ENCODE measurements around the gene HDAC4. TPM values are rescaled to one million over a fixed set of nuclear protein-coding genes. Genes with fewer than 3 reads are reported as not detected.

Gene HDAC4
- total and polyA plus RNA-seq, 2 of the 4 experiments (the other 2 are of a cell fraction) = 4.1 to 7.2 TPM

DNA sequence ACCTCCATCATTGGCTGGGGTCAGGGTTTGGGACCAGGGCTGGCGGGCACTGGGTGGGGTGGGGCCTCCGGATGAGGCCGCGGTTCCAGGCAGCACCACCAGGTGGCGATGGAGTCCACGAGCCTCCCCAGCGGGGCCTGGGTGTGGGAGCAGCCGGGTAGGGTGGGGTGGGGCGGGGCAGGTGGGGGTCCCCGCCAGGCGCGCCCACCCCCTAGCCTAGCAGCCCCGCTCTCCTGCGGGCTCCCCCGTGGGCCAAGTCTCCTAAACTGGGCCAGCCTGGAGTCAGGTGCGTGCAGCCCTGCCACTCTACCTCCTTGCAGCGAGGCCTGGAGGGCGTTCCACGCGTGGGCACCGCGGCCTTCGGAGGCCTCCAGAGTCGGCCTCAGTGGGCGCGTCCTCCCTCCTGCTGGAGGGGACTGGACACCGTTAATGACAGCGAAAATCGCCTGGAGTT lies 365.4 kb downstream of the HDAC4 start:
- H3K23ac ChIP-seq (ENCODE audit: low read depth, low read length) = no peak overlapping the region
- dilution Hi-C loops (cut with HindIII; ENCODE audit: low sequenced_read_pairs, unreplicated experiment) = no loop called here
- WGBS, 2 experiments (ENCODE audit: extremely low coverage in 2 of 2, insufficient read length in 1 of 2) = 4% methylated on average over 5 of the region's 29 CpGs; no CpG with 5 or more reads in 1 of the 2 experiments
- no peak overlapping the region for H3K4me2 ChIP-seq (ENCODE audit: low read depth, low read length)
- no peaks in the 10 kb centered on the region for H3K9me3 ChIP-seq (ENCODE audit: control insufficient read depth, insufficient read depth, low read length)
- peak overlapping the region; percentile 91 for H2AK9ac ChIP-seq (replicated peaks; ENCODE audit: low read depth, low read length, poor library complexity)
- peaks cover 12% of the 10 kb centered on the region for H3K27me3 ChIP-seq (ENCODE audit: control insufficient read depth, insufficient read depth, low read length)
- H3K27ac ChIP-seq (ENCODE audit: insufficient read depth, low read length) = no peak overlapping the region
- no peak overlapping the region for H2BK5ac ChIP-seq (ENCODE audit: low read depth, low read length, poor library complexity, severe bottlenecking)
- H2AFZ ChIP-seq (replicated peaks; ENCODE audit: low read length, poor library complexity) = peak overlapping the region; percentile 67
- H4K20me1 ChIP-seq (ENCODE audit: insufficient read depth, low read length) = no peaks in the 10 kb centered on the region
- H3K9ac ChIP-seq (ENCODE audit: low read depth, low read length) = no peak overlapping the region
- no peak overlapping the region for H3K56ac ChIP-seq (ENCODE audit: extremely low read depth, insufficient read depth, low read length)
- no peak for DNase-seq
- H3K9me1 ChIP-seq (ENCODE audit: insufficient read depth, low read length) = no peaks in the 10 kb centered on the region
- H2BK15ac ChIP-seq (ENCODE audit: low read depth, low read length) = no peak overlapping the region
- H3K36me3 ChIP-seq (ENCODE audit: control insufficient read depth, insufficient read depth, low read length) = no peaks in the 10 kb centered on the region
- no peak overlapping the region for H2BK20ac ChIP-seq (ENCODE audit: low read depth, low read length)
- ChIA-PET POLR2A (ENCODE audit: unreplicated experiment) (no interaction called here), CTCF (no interaction called here)
- H3K79me1 ChIP-seq (ENCODE audit: low read depth in 1 of 2, low read length in 2 of 2) = no peaks in the 10 kb centered on the region
- no peak overlapping the region for H2BK120ac ChIP-seq (ENCODE audit: low read depth, low read length)
- in situ Hi-C loops (cut with MboI; ENCODE audit: low sequenced_read_pairs) = loop anchor here (25.0 kb wide), 1 partner anchor 1102 kb away; the partner anchor contains the start of genes COPS9 and OTOS
- H4K91ac ChIP-seq (ENCODE audit: insufficient read depth, low read depth, low read length) = no peak overlapping the region
- H3K18ac ChIP-seq (ENCODE audit: low read depth, low read length) = no peak overlapping the region
- H3K4ac ChIP-seq (ENCODE audit: low read depth, low read length) = no peak overlapping the region
- no TSS peak for BruUV-seq (replicated peaks)
- peak; percentile 99 for ATAC-seq (ENCODE audit: low read depth)
- H4K5ac ChIP-seq (ENCODE audit: low read depth, low read length) = no peak overlapping the region
- no peak overlapping the region for H3K4me3 ChIP-seq (ENCODE audit: insufficient read depth, low read depth, low read length)
- no peaks in the 10 kb centered on the region for H3K4me1 ChIP-seq (ENCODE audit: control insufficient read depth, insufficient read depth, low read length)
- TF ChIP-seq USF2 (IDR thresholded peaks at IDR 0.05; ENCODE audit: low read depth, low read length) = no peak
- peak; percentile 74 for TF ChIP-seq RAD21 (IDR thresholded peaks at IDR 0.05; ENCODE audit: low read length)
- TF ChIP-seq RFX5 (IDR thresholded peaks at IDR 0.05; ENCODE audit: low read depth, low read length) = no peak
- no peak for TF ChIP-seq NFE2L2 (IDR thresholded peaks at IDR 0.05; ENCODE audit: low read depth, low read length)
- TF ChIP-seq MAZ (IDR thresholded peaks at IDR 0.05; ENCODE audit: borderline replicate concordance, low read depth, low read length) = peak; percentile 27; the same call in 1 of the 2 replicates
- TF ChIP-seq CTCF (conservative IDR thresholded peaks at IDR 0.05; ENCODE audit: low read depth, low read length) = peak; percentile 68
- peak; percentile 63 for TF ChIP-seq SMC3 (IDR thresholded peaks at IDR 0.05; ENCODE audit: low read depth, low read length)
- intact Hi-C loops (cut with micrococcal nuclease) = loop anchor here (2.0 to 10.0 kb wide), 3 partner anchors 369 to 955 kb away; partner anchors contain the start of gene HDAC4
- no peak overlapping the region for H3K14ac ChIP-seq (replicated peaks; ENCODE audit: low read depth, low read length)
- no peak overlapping the region for H2AK5ac ChIP-seq (ENCODE audit: low read depth, low read length)
- no peak overlapping the region for H4K8ac ChIP-seq (ENCODE audit: low read depth in 2 of 2, low read length in 2 of 2)

Measured in IMR-90 (cell line).